ENCODE data around the gene ERCC4. TPM values are rescaled to one million over a fixed set of nuclear protein-coding genes. Genes with fewer than 3 reads are reported as not detected.

The ERCC4 gene
- total and polyA plus RNA-seq, 2 of the 8 experiments (the other 6 are each of a cell fraction or from before 2014, with no cell fraction given): 1.6 to 13.2 TPM

- TF ChIP-seq CHD7 (IDR thresholded peaks at IDR 0.05; ENCODE audit: insufficient replicate concordance, low read length) (no peak), SP1 (IDR thresholded peaks at IDR 0.05; ENCODE audit: low read depth, low read length) (no peak), GABPA (IDR thresholded peaks at IDR 0.05; ENCODE audit: borderline replicate concordance, insufficient read depth, low read length) (no peak), CEBPB (IDR thresholded peaks at IDR 0.05; ENCODE audit: low read depth, low read length) (no peak), TBP (IDR thresholded peaks at IDR 0.05; ENCODE audit: low read depth, low read length) (no peak), TAF7 (optimal IDR thresholded peaks at IDR 0.05; ENCODE audit: borderline replicate concordance, low read depth, low read length) (no peak), NANOG (IDR thresholded peaks at IDR 0.05; ENCODE audit: insufficient read depth, low read depth, low read length, poor library complexity, severe bottlenecking) (no peak), CTBP2 (IDR thresholded peaks at IDR 0.05; ENCODE audit: borderline replicate concordance, insufficient read depth, insufficient read length, low read length) (no peak), RFX5 (IDR thresholded peaks at IDR 0.05; ENCODE audit: borderline replicate concordance, low read depth, low read length) (no peak)
These were observed 17.3 kb upstream of the ERCC4 start (continued) for GRCh38 chr16:13902677-13903076.
